CD4-positive, alpha-beta T cell treated with Interleukin-2 at 100 ng/mL for 4 hours (primary cell): ENCODE results near the gene GPNMB.

Experiments used
- DNase-seq: peaks from one replicate; pipeline ENCODE4 v3.0.0-alpha.2; 2020; ENCODE audit warnings: low spot score

The GPNMB gene

DNA sequence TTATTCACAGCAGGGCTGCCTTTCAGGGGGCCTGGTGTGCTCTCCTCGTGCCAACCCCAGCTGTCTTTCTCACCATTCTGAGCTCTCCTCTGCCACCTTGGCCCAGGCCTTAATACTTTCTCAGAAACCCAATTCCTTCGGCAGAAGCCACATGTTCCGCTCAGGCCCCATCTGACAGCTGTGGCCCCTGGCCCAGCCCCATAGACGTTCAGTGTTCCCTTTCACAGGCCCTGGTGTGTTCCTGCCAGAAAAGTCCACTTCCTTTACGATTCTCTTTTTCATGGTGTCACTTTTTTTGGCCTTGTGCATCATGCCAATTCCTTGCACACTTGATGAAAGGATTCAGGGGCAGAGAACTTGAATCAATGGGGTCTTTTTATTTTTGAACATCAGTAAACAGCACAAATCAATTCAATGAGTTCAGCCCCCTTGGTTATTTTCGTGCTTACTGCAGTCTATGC lies 15.9 kb upstream of the GPNMB start:
- DNase-seq = no peak

DNA sequence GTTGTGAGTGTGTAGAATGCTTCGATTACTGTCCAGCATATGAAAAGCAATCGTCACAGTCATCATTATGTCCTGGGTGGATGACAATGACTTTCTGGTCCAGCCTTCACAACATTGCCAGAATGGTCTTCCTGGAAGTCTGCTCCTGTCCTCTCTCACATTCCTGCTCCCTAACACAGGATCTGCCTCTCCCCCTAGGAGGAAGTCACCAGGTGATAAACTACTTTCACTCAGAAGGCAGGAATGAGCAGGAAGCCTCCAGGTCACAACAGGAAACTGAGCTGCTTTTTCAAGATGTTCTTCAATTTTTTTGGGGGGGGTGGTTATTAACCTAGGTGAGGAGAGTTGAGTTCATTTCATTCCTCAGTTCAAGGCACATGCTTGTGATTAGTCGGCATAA lies 13.6 kb upstream of the GPNMB start:
- DNase-seq = no peak

DNA sequence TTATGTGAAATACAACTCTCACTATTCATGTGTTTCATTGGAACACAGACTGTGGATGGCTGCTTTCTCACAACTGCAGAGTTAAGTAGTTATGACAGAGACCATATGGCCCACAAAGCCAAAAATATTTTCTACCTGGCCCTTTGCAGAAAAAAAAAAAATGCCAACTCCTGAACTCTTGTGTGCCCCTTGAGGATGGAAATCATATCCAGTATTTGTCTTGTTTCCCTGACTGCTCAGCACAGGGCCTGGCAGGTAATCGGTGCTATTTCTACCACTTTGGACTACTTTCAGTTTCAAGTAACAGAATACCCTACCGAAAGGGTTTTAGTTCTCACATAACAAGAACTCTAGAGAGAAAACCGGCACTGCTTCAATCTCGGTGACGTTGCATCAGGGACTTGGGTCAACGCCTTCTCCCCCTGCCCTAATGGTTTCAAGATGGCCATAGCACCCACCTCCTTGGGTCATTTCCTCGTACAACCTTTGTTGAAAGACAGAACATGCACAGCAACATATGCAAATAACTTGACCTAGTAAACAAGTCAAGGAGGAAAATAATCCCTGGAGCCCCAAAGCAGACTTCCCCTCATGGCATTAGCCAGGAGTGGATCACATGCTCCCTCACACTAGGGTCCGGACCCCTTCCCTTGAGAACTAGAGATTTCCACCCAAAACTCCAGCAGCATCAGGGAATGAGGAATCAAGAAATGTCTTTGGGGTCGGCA lies 11.8 kb upstream of the GPNMB start:
- no peak for DNase-seq

DNA sequence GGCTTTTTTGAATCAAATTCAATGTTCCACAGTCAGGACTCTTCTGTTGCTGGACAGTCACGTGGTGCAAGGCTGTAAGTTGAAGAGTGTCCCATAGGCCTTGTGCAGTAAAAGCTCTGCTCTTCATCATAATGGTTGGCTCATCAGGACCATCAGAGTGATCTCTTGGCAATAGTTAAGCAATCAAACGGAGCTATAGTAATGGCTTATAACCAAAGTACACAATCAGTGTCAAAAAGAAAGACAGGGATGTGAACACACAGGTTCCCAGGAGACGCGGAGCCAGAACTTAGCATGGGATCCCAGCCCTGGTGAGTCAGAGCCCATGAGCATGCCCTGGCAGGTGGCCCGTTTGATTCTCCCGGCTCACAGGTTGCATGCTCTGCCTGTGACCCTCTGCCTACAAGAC lies 10.8 kb upstream of the GPNMB start:
- no peak for DNase-seq

DNA sequence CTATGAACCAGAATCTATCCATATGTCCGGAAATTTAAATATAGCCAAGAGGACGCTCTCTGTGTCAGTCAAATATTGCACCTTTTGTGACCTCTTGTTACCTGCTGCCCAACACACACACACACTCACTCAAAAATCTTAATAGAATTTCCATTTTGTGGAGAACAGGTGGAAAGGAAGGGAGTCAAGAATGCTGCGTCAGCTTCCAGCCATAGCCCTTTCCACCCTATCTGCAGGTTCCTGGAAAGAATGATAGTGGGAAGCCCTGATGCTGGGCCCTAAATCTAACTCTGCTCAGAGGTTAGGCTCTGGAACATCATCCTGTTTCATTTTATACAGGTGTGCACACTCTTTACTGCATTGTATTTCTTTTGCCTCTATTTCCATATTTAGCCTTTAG lies 9.6 kb upstream of the GPNMB start:
- DNase-seq = no peak

DNA sequence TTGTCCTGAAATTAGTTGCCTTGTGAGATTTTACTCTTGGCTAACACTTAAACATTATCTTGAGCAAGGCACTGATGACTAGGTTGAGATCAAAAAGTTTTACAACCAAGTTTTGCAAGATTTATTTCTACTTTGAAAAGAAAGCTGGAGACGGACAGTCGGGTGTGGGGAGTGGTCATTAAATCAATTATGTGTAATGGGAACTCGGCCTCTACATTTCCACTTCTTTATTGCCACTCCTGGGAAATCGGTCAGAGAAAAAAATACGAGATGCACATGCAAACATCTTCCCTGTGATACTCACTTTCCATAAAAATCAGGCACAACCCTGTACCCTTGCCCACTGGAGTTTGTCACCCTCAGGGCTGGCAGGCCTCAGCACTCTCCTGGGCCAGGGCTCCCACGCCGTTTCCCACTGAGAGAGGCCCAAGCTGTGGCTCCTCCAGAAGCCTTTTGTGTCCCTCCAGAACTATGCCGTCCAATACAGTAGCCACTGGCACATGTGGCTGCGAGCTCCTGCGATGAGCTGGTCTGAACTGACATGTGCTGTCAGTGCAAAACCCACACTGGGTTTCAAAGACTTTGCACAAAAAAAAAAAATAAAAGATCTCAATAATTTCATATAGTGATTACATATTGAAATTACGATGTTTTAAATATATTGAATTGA lies 7.5 kb upstream of the GPNMB start:
- no peak for DNase-seq

DNA sequence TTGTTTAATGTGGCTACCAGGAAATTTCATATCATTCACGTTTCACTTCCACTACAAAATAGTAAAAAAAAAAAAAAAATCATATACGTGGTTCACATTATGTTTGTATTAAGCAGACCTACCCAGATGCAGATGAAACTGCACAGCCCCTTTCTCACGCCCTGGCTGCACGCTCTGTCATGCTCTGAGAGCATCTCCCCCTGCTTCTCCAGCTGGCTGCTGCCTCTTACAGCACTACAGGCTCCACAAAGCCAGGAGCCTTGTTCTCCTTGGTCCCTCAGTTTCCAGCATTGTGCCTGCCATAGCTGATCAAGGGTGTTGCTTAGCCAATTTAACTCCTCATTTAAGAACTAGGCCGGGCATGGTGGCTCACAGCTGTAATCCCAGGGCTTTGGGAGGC lies 6.9 kb upstream of the GPNMB start:
- no peak for DNase-seq

DNA sequence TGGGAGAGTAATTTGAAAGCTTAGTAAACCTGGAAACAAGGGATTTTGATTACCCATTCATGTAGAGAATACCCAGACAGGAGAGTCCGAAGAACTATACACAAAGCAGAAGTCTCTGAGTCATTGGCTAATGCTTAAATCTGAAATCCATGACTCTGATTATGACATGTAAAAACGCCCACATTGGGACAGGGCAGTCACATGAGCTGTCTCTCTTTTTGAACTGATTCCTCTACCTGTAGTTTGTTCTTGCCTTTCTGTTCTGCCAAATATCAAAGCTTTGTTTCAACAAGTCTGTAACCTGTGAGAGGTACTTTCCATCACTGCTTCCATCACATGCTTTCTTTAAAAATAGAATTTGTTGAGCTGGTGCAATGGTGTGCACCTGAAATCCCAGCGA lies 4.3 kb upstream of the GPNMB start:
- DNase-seq = no peak

DNA sequence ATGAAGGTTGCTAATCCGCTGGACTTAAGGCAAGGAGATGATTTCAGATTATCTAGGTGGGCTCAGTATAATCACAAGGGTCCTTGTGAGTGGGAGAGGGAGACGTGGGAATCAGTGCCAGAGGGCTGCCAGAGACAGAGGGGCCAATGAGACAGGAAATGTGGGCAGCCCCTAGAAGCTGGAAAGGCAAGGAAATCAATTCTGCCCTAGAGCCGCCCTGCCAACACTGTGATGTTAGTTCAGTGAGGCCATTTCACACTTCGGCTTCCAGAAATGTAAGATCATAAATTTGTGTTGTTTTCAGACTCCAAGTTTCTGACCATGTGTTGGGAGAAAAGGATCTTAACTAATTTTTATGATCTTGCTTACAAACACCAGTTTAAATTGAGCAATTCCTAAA lies 3.6 kb upstream of the GPNMB start:
- no peak for DNase-seq

DNA sequence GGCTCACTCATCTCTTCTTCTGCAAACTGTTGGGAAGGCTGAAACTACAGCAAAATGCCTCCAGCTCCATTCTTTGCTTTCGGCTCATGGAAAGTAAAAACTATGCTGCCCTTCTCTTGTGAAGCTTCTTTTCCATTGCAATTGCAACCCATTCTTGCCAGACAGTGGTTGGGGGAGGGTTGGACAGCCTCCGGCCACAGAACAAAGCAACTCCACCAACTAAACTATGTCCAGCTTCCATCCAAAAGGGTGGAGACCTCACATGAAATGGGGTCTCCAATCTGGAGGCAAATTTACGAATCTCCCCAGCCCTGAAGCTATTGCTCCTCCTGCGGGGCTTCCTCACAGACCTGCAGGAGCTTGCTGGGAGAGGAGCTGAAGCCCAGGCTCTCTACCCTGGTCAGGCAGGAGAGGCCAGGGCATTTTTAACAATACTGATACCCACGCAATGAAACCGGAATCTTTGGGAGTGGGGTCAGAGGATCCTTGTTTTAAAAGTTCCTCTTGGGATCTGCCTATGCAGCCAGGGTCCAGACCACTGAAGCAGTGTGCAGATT lies 549 bp downstream of the GPNMB start:
- DNase-seq = no peak

DNA sequence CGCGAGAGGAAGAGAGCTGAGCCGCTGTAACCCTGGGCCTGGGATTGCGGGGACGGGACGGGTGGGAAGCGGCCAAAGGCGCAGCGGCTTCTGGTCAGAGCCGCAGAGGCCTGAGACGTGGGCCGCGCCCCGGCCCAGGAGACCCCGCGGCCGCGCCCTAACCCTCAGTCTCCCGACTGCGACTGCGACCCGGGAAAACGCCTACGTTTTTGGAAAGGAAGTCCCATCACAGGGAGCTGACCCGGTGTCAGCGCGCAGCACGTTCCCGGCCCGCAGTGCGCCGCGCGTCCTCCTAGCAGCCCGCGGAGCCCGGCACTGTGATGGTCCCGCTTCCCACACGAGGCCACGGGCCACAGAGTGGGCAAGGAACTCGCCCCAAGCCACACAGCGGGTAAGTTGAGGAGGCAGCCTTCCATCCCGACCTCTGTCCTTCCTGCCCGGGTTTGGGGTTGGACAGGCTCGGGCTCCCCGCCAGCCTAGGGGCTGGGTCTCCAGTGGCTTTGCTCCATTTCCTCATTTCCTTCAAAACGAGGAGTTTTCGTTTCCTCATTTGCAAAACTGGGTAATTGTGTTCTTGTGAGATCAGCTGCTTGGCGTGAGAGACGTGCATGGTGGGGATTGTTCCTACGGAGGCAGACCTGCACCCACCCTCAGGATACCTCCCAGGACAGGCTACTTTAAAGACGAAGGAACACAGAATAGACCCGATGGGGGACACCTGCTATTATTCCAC lies 1.2 kb downstream of the GPNMB start:
- DNase-seq = peak; percentile 4

DNA sequence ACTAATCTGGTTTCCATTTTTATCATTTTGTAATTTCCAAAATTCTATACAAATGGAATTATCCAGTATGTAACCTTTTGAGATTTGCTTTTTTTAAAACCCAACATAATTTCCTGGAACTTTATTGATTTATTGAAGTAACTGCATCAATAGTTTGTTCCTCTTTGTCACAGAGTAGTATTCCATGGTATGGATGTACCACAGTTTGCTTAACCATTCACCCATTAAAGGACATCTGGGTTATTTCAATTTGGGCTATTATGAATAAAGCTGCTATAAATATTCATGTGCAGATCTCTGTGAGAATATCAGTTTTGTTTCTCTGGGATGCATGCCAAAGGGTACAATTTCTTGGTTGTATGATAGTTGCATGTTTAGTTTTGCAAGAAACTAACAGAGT lies 2.9 kb downstream of the GPNMB start:
- no peak for DNase-seq

DNA sequence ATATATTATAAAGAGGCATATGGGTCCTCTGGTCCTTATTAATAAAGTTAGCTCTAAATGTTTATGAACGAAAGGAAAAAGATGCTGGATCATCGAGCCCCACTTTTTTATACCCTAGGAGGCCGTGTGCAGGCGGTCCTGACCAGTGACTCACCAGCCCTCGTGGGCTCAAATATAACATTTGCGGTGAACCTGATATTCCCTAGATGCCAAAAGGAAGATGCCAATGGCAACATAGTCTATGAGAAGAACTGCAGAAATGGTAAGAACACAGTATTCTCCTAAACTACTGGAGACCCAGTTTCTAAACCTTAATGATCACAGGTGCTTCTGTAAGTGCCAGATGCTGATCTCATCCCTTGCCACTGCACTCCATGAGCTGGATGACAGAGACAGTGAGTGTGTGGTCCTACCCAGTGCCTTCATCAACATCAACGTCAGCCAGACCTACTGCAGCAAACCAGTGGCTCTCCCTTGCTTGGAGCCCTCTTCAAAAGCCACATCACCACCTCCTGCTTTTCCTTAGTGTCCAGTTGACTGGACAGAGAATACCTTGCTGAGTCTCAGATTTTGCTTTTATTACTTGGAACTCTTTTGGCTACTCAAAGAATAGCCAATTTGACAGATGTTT lies 7.6 kb downstream of the GPNMB start:
- DNase-seq = no peak

DNA sequence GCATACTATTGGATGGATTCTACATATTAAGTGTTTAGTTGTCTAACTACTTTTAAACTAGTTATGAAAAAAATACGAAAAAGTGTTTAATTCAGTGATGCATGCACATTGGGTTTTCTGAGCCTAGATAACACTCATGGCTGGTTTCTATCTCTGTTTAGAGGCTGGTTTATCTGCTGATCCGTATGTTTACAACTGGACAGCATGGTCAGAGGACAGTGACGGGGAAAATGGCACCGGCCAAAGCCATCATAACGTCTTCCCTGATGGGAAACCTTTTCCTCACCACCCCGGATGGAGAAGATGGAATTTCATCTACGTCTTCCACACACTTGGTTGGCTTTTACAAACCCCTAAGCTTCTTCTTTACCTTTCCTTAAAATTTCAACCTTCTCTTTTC lies 10.2 kb downstream of the GPNMB start:
- DNase-seq = no peak

DNA sequence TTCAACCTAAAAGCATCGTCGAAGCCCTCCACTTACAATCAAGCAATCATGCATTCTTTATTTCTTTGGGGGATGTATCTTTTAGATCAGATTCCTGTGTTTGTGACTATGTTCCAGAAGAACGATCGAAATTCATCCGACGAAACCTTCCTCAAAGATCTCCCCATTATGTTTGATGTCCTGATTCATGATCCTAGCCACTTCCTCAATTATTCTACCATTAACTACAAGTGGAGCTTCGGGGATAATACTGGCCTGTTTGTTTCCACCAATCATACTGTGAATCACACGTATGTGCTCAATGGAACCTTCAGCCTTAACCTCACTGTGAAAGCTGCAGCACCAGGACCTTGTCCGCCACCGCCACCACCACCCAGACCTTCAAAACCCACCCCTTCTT lies 13.8 kb downstream of the GPNMB start:
- no peak for DNase-seq

DNA sequence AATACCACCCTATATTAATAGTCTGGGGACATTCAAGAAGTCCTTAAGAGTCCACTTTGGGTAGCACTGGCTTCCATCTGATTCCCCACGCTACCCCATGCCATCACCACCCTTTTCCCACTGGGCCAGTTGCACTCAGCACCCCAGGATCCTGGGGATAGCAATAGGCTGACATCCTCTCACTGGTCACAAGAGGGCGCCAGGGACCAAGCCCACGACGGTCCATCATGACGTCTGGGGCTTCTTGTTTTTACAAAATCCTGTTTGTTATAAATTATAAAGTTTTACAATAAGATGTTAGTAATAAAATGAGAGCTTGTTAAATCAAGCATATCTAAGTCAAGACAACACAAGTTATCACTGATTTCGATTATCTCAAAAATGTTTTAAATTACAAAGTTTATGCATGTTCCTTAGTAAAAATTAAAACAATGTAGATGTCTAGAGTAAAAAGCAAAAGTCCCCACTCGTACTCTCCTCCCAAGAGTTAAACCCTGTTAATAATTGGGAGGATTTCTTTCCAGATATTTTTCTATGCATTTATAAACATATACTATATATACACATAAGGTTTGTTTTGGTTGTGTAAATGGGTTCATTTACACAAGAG lies 15.4 kb downstream of the GPNMB start:
- DNase-seq = peak; percentile 52

DNA sequence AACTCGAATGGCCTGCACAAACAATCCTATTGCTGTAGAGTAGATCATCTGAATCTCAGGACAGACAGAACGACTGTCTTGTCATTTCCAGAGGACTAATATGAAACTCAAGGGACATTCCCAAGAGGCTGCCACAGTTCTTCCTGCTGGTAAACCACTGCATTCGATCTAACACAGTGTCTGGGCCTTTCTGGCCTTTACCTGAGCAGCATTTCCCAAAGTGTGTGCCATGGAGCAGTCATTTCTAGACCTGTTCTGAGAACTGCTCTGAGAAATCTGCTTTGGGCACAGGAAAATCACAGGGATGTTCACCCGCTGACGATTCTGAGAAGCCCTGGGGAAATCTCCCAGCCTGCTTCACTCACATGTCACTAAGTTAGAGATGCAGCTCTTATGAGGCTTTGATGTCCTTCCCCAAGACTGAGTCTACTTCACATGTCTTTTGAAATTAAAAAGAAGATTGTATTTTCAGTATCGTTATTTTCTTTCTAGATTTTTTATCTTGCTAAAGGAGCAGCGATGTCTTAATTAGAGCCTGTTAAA lies 18.4 kb downstream of the GPNMB start:
- no peak for DNase-seq

DNA sequence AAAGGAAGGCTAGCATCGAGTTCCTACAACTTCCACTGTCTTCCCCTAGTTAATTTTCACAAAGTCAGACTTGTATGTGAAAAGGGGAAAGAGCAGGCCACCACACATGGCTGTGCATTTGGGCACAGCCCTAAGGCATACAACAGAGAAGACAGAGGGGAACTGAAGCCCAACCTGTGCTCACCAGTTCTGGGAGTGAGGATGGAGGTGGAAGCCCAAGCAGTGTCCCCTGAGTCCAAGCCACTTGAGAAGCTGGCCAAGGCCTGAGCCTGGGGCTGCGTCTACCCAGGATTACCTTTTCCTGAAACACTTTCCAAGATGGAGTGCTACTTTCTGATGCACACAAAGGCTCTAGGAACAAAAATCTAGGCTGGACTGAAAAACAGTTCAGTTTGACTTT lies 20.3 kb downstream of the GPNMB start:
- DNase-seq = no peak

DNA sequence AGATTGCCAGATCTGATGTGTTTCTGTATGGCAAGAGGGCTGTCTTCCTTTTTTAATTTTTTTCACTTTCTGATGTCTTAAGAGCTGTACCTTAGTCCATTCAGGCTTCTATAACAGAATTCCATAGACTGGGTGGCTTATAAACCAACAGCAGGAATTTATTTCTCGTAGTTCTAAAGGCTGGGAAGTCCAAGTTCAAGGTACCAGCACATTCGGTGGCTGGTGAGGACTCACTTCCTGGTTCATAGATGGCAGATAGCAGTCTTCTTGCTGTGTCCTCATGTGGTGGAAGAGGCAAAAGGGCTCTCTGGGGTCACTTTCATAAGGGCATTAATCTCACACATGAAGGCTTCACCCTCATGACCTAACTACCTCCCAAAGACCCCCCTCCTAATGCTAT lies 20.8 kb downstream of the GPNMB start:
- no peak for DNase-seq

DNA sequence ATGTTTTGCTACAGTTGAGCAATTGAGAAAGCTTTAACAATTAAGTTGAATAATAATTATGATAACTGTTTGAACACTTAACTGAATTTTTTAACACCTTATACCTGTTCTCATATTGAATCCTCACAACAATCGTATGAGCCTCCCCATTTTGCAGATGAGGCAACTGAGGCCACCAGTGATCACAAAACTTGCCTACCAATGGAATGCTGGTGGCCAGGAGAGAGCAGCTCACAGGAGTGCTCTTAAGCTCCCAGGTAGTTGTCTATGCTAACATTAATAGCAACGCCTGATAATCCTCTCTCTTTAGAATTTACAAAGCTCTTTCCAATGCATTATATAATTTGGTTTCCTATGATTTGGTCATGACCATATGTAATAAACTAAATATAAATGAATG lies 21.6 kb downstream of the GPNMB start:
- DNase-seq = no peak

DNA sequence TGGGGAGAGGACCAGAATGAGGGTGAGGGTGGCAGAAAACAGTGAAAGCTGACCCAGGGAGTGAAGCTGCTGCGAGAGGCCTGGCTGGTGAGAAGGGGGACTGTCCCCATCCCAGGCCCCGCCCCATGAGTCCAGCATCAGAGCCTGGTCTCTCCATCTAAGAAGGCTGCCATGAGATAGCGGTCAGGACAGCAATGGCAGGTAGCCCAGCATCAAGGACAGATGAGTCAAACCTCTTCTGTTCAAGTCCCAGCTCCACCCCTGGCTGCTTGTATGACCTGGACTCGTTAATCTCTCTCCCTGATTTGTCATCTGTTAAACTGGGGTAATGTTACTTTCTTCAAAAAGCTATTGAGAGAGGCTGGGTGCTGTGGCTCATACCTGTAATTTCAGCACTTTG lies 22.2 kb downstream of the GPNMB start:
- no peak for DNase-seq

DNA sequence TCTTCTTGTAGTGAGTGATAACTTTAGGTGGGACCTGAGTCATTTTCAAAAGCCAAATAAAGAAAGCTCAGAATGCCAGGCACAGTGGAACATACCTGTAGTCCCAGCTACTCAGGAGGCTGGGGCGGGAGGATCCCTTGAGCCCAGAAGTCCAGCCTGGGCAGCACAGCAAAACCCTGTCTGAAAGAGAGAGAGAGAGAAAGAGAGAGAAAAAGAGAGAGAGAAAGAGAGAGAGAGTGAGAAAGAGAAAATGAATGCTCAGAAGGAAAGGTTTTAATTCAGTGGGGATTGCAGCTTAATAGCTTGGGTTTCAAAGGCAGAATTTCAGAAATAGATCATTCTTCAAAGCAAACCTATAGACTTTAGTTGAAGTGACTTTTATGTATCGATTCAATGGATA lies 25.7 kb downstream of the GPNMB start:
- DNase-seq = no peak
